Fibroblast of skin of back (primary cell): ENCODE data around the gene ZNF362.
"Not testable (repeated sequence)": the region's sequence is repeated elsewhere in the genome, so short reads cannot be mapped to it uniquely, and the experiment has no call there.

ENCODE experiments used
- DNase-seq: peaks from one replicate; pipeline ENCODE4 v3.0.0-alpha.2; 2013

The ZNF362 gene

DNA sequence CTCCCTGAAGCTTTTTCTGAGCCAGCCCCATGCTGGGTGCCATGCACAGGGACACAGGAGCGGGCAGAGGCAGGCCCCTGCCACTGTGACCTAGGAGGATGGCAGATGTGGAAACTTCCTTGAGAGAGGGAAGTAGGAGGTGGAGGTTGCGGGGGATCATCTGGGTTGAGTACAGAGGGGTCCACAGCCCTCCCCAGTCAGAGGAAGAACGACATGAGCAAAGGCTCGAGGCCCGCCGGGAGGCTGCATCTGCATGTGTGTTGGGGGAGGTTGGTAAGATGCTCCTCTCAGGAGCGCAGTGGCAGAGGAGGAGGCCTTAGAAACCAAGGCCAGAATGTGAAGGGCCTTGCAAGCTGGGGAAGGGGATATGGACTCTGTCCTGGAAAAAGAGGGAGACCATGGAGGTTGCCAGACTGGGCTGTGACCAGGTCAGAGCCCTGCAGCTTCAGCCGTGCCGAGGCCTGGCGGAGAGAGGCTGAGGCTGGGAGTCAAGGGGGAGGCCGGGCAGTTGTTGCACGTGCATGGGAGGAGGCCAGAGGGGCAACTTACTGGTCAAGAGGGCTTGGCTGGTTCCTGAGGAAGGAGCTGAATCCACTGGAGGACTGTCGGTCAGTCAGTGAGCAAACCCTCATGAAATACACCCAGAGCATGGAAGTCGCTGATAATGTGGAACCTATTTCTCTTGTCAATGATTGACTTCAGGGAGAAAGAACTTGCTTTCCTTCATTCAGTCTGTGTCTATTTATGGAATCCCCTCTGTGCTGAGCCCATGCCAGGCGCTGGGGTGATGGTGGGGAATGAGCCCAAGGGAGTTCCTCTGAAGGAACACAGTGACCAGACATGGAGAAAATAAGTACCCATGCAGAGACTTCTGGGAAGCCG, 32.9 kb downstream of the ZNF362 start:
- no peak for DNase-seq

DNA sequence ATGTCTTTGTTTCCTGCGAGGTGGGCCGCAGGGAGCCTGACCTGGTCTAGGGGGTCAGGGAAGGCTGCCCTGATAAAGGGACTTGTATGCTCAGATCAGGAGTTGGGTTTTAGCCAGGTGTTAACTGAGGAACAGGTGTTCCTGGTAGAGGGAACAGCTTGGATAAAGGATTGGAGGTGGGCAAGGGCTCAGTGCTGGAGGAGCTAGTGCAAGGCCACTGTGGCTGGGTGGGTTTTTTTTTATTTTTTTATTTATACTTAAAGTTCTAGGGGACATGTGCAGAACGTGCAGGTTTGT, 33.5 kb downstream of the ZNF362 start:
- DNase-seq: no peak

DNA sequence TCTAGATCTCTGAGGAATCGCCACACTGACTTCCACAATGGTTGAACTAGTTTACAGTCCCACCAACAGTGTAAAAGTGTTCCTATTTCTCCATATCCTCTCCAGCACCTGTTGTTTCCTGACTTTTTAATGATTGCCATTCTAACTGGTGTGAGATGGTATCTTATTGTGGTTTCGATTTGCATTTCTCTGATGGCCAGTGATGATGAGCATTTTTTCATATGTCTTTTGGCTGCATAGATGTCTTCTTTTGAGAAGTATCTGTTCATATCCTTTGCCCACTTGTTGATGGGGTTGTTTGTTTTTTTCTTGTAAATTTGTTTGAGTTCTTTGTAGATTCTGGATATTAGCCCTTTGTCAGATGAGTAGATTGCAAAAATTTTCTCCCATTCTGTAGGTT, 34.3 kb downstream of the ZNF362 start:
- not testable (repeated sequence) for DNase-seq

DNA sequence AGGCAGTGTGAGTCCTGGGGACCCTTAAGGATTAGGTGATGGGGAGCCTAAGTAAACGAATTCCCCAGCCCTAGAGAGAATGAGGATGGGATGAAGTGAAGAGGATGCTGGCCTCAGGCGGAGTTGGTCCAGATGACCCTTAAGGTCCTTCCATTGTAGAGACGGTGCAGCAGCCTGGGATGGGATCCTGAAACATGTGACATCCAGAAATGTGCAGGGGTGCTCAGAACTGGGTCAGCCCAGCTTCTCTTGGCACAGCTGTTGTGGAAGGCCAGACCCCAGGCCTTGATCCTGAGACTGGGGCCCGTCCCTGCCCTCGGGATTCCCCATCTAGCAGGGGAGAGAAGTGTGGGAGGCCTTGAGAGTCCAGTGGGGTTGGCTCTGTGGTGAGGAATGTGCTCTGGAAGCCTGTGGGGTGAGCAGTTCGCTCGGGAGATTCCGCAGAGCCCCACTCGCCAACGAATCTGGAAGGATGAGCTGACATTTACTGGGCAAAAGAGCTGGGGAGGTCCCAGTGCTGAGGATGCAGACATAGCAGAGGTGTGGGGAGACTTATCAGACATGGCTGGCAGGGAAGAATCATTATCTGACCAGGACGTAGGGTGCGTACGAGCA, 36.5 kb downstream of the ZNF362 start:
- DNase-seq: no peak

DNA sequence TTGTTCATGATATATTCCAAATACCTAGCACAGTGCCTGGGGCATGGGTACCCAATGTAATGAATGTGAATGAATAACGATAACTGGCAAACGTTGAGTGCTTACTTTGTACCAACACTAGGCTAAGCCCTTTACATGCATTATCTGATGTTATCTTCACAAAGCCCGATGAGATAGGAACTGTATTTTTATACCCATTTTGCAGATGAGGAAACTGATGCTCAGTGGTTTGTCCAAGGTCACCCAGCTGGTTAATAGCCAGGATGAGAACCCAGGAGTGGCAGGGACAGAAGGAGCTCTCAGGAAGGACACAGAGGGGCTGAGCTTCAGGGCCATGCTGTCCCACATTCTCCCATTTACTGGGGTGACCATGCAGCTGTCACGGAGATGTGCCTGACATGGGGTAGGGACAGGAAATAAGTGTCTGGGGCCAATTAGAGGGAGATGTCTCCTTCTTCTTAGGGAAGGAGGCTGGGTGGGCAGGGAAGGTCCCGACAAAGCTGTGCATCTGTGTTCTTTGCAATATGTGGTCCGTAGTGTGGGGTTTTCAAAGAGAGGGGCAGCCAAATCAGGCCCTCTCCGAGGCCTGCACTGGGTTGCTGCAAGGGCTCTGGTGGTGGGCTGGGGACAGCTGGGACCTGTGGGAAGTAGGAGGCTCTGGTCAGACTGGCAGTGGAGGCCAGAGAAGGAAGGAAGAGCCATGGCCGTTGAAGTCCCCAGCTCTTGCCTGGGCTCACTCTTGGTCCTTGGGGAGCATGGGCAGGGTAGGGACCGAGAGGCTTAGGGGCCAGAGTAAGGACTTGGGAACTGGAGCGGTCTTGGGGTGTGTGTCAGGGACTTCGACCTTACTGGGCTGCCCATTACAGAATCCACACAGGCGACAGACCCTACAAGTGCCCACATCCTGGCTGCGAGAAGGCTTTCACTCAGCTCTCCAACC, 38.0 kb downstream of the ZNF362 start:
- no peak for DNase-seq

DNA sequence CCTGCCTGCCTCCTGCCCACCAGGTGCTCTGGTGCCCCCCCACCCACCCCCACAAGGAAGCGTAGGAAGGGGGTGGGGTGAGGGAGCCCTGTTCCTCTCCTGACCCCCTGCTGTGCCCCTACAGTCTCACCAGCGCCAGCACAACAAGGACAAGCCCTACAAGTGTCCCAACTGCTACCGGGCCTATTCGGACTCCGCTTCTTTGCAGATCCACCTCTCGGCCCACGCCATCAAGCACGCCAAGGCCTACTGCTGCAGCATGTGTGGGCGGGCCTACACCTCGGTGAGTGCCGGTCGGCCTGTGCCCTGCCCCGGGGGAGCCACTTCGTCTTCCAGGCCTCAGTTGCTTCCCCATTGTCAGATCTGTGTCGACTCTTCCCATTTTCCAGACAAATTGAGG, 38.7 kb downstream of the ZNF362 start:
- DNase-seq: no peak

DNA sequence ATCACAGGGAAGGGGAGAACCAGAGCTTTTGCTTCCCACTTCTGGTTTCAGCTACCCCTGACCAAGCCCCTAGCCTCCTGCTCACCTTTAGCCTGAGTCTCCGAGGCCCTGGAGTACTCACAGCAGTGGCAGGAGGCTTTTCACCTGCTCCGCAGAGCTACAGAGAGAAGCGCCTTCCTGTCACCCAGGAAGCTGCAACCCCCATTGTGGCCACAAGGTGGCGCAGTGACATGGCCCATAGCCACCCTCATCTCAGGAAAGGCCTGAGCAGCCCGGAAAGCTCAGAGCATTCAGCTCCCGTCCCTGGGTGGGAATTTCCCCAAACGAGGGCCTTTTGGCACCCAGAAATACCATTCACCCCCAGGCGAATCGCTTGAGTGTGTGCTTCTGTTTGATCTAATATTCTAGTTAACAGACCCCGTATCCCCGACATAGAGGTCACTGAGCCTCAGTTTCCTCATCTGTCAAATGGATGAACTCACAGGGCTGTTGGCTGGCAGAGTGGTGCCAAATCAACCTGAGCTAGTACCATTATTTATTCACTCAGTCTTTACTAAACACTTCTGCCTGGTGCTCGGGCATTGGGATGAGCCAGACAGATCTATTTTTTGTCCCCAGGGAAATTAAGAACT, 39.3 kb downstream of the ZNF362 start:
- peak; percentile 72 for DNase-seq

DNA sequence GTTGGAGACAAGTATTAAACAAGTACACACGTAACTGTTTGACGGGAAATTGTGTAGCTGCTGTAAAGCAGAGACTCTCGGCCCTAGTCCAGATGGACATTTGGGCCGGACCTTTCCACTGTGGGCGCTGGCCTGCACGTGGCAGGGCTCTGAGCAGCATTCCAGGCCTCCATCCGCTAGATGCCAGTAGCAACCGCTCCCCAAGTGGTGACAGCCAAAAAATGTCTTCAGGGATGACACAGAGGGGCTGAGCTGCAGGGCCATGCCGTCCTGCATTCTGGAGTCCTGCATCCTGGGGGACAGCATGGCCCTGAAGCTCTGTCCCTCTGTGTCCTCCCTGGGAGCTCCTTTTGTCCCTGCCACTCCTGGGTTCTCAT, 39.8 kb downstream of the ZNF362 start:
- no peak for DNase-seq

DNA sequence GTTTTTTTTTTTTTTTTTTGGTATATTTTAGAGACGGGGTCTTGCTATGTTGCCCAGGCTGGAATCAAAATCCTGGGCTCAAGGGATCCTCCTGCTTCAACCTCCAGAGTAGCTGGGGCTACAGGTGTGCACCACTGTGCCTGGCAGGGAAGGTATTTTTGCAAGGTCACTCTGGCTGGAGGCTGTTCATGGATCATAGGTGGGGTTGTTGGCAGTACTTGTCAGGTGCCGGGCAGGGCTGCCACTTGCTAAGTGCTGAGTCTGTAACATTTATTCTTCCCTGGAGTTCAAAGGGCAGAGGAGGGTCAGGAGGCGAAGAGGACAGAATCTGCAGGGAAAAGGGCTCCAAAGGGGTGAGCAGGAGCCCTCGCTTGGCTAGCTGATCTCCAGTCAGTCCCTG, 40.5 kb downstream of the ZNF362 start:
- no peak for DNase-seq

DNA sequence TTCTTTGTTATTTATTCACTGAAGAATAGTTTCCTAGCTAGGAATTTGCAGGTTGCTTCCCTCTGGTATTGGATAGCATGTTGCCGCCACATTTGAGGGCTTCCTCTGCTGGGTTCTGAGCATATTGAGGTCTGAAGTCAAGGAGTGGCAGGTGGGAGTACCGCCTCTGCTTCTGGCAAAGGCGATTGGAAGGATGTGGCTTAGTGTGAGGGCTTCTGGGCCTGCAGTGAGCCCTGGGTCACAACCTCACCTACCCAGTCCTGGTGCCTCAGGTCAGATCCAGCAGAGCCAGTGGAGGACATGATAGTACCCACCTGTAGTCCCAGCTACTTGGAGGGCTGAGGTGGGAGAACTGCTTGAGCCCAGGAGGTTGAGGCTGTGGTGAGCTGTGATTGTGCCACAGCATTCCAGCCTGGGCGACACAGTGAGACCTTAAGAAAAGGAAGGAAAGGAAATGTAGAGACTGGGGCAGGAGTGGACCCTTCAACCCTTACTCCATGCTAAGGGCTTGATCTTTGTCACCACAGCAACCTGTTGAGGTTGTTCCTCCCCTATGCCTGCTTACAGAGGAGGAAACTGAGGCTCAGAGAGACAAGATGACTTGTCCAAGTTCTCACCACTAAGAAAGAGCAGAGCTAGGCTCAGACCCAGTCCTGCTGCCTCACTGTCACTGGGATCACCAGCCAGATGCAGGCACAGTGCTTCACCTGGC, 41.8 kb downstream of the ZNF362 start:
- no peak for DNase-seq

DNA sequence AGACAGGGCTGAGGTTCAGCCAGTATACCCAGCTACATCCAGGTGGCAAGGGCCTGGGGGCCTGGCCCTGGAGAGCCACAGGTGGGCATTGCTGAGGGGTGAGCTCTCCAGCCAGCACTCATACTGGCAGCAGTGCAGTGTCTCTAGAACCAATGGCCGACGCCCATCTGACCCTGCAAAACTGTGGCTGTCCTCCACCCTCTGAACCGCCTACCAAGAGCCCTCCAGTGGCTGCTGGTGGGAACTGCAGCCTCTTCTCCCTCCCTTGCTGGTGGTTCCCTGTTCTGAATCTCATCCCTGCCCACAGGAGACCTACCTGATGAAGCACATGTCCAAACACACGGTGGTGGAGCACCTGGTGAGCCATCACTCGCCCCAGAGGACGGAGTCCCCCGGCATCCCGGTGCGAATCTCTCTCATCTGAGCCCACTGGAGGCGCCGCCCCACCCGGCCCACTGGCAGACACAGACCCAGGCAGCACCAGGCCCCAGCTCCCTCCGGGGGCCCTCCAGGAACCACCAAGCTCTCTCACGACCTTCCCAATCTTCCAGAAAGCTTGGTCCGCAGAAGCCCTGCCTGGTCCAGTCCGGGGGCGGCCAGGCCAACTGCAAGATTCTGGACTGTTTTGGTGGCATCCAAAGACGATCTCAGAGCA, 42.5 kb downstream of the ZNF362 start:
- DNase-seq: peak; percentile 67

DNA sequence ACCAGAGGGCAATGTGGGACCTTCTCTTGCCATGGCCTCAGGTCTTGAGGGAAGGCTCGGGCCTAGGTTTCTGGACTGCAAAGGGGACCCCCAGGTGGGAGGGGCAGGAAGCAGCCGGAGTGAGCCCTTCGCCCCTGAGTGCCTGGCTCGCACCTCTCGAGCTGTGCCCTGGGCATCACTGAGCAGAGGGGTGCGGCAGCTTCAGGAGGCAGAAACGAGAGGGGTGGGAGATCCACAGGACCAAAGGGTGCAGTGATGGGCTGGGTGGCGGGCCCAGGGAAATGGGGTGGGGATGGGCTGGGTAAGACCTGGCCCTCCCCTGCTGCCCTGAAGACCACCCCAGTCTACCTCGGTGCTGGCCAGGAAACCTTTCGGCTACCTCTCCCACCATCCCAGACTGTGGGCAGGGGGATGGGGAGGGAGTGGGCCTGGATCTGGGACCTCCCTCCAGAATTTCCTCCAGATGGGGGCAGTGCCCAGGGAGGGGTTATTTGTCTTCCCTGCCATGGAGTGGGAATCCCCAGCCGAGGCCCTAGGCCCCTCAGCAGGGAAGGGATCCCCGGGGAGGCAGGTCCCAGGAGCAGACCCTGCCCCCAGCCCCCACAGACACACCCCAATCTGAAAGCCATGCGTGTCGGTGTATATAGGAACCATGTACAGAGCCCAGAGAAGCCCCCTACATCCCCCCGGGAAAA, 43.3 kb downstream of the ZNF362 start:
- no peak for DNase-seq

DNA sequence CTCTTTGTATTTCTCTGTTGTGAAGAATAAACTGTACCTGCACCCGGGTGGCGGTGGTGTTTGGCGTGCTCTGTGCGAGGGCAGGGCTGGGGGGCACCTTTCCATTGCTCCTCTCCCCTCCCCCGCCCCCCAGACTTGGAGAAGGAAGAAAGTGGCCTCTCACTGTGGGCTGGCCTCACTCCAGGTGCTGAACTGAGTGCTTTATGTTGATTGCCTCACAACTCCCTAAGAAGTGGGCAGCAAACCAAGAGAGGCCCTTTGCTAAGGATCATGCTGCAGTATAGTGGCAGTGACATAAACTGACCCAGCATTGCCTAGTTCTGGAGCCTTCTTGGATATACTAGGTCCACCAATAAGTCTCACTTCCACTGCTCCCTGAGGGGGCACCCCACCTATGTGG, 44.4 kb downstream of the ZNF362 start:
- DNase-seq: no peak

DNA sequence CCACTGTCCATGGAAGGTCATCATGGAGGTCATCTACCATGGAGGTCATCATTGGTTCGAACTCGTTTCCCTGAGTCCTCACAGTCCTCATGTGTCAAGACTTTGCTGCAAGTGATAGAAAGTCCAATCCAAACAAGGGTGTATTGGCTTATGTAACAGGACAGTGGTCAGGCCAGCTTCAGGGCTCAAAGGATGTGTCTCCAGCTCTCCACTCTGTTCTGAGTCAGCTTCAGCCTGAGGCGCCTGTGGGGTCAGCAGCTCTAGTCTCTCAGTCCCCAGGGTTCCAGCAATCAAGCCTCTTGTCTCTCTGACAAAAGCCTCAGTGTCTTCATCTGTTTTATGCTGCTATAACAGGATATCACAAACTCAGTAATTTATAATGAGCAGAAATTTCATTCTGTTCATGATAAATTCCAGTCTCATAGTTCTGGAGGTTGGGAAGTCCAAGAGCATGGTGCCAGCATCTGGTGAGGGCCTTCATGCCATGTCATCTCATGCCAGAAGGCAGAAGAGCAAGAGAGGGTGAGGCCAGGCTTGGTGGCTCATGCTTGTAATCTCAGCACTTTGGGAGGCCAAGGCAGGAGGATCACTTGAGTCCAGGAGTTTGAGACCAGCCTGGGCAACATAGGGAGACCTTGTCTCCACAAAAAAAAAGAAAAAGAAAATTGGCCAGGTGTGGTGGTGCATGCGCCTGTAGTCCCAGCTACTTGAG, 45.1 kb downstream of the ZNF362 start:
- DNase-seq: no peak

DNA sequence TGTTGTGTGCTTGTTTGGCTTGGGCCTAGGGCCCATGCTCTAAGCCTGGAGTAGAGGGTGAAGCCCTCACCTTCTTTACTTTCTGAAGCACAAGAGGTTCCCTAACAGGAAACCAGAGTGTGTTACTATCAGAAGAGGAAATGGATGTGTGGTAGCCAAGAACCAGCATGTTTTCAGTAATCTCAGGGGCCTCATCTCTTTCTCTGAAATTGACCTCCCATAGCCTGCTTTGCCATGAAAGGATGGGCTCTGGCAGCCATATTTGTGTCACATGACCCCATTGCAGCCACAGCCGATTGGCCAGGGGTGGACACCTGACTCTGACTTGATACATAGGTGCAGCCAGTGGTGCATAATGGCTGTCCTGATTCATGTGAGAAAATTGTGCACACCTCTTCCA, 46.0 kb downstream of the ZNF362 start:
- DNase-seq: no peak

DNA sequence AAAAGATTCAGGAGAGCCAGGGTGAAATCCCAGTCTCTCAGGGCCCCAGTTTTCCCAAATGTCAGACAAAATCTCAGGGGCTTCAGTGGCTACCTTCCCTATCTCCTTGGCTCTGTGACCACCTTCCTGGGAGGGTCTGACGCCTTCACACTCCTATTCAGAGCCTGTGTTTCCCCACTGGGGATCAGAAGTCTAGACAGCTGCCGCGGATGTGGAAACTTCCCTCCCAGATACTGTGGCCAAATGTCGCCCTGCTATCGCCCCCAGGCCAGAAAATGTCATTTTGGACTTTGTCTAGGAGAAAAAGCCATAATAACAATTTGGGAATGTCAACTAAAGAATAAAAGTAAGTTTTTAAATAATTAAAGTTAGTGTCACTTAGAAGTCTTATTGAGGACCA, 48.7 kb downstream of the ZNF362 start:
- DNase-seq: no peak

DNA sequence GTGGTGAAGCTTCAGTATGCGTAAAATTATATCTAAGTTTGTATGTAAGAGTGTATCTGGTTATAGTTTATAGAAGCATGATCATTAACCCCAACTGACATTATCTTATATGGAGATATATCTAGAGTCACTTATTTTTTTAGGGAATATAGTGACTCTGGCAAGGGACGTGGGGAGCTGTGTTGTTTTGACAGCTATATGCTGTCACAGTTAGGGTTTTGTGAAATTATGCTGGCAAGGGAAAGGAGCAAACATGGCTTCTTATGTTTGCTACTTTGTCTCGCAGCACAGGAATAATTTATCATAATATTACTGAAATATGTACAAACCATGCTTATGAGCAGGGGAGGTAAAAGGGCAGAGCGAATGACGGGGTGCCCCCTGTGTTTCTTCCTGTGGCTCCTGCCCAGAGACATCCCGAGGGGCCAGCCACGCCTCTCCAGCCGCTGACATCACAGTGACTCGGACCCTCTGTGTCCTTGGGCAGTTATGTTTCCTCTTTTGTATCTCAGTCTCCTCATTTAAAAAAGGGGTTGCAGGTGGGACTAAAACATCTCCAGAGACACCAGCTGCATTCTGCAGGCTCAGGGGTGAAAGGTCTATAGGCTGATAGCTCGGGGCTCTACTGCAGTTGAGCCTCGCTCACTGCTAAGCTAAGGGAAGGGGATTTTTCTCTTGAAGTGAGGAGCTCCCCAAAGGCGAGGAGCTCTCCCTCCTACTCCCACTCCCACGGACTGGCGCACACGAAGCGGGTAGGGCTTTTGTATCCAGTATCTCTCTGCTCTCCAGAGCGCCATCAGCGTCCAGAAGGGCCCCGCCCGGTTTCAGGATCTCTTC, 49.7 kb downstream of the ZNF362 start:
- no peak for DNase-seq

DNA sequence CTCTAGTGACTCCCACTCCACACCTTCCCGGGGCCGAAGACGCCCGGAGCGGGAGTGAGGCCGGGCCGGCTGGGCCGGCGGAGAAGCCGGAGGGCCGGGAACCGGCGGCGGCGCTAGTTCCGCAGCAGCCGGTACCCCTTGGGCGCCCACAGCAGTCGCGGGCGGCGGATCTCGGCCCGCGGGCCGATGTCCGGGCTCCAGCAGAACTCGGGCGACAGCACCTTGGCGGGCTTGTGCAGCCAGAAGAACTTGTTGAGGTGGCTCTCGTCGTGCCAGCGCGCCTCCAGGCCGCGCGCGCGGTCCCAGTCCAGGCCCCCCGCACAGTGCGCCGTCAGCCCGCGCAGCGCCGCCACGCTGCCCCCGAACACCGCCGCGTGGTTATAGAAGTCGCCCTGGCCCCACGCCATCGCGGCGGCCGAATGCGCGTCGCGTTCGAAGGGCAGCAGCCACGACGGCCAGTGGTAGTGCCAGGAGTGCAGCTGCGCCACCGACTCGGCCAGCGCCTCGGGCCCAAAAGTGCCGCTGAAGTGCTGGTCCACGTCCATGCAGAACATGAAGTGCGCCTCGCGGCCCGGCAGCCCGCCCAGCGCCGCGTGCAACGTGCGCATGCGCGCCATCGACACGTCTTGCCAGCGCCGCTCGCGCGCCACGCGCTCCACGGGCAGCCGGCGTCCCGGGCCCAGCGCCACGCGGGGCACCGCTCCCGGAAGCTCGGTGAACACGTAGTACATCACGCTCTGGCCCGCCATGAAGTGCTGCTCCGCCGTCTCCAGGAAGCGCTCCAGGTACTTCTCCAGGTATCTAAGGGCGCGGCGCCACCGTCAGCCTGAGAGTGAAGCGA, 50.6 kb downstream of the ZNF362 start:
- peak; percentile 37 for DNase-seq

DNA sequence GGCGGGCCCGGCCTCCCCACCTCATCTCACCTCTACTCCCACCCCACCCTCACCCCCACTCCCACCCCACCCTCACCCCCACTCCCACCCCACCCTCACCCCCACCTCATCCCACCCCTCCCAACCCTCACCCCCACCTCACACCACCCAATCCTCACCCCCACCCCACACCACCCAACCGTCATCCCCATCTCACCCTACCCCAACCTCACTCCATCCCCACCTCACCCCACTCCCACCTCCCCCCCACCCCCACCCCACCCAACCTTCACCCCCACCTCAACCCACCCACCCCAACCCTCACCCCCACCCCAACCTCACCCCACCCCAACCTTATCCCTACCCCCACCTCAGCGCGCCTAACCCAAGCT, 51.2 kb downstream of the ZNF362 start:
- DNase-seq: no peak
